Ishikawa (cell line): ENCODE measurements around the gene BICC1.

Experiments
- CEBPB ChIP-seq: IDR thresholded peaks from 2 replicates; pipeline ENCODE4 v1.6.1; 2012
- CREB1 ChIP-seq: IDR thresholded peaks from 2 replicates; pipeline ENCODE4 v1.6.1; 2012; ENCODE audit warnings: low read depth
- EGR1 ChIP-seq: IDR thresholded peaks from 2 replicates; pipeline ENCODE4 v1.6.1; 2012
- EP300 ChIP-seq: IDR thresholded peaks from 2 replicates; pipeline ENCODE4 v1.6.1; 2012; ENCODE audit warnings: borderline replicate concordance
- FOXM1 ChIP-seq: IDR thresholded peaks from 2 replicates; pipeline ENCODE4 v1.6.1; 2012; ENCODE audit warnings: low read depth, borderline replicate concordance
- MAX ChIP-seq: IDR thresholded peaks from 2 replicates; pipeline ENCODE4 v1.6.1; 2012
- NFIC ChIP-seq: IDR thresholded peaks from 2 replicates; pipeline ENCODE4 v1.6.1; 2012
- RAD21 ChIP-seq: IDR thresholded peaks from 2 replicates; pipeline ENCODE4 v1.6.1; 2012; ENCODE audit warnings: low read depth
- REST ChIP-seq: IDR thresholded peaks from 2 replicates; pipeline ENCODE4 v1.6.1; 2012; ENCODE audit warnings: low read depth, mild to moderate bottlenecking
- TAF1 ChIP-seq: IDR thresholded peaks from 2 replicates; pipeline ENCODE4 v1.6.1; 2012; ENCODE audit warnings: low read depth, mild to moderate bottlenecking
- TCF12 ChIP-seq: IDR thresholded peaks from 2 replicates; pipeline ENCODE4 v1.6.1; 2012; ENCODE audit warnings: low read depth
- TEAD4 ChIP-seq: IDR thresholded peaks from 2 replicates; pipeline ENCODE4 v1.6.1; 2012
- USF1 ChIP-seq: IDR thresholded peaks from 2 replicates; pipeline ENCODE4 v1.6.1; 2012
- YY1 ChIP-seq: IDR thresholded peaks from 2 replicates; pipeline ENCODE4 v1.6.1; 2012; ENCODE audit warnings: low read depth
- ZBTB7A ChIP-seq: IDR thresholded peaks from 2 replicates; pipeline ENCODE4 v1.6.1; 2012; ENCODE audit warnings: low read depth

BICC1 gene

GRCh38 chr10:58473976-58474375, 38.7 kb upstream of the BICC1 start:
- TF ChIP-seq FOXM1 (no peak), TCF12 (no peak), EP300 (no peak), YY1 (no peak), REST (no peak), CREB1 (no peak), TAF1 (no peak), EGR1 (no peak), TEAD4 (no peak), ZBTB7A (no peak), RAD21 (no peak), NFIC (no peak), CEBPB (no peak), MAX (no peak)

- TF ChIP-seq ZBTB7A (no peak), YY1 (no peak)
Observed at GRCh38 chr10:58475322-58476277, 37.1 kb upstream of the BICC1 start.

GRCh38 chr10:58477122-58477521, 35.5 kb upstream of the BICC1 start:
- TF ChIP-seq REST (no peak), MAX (no peak), CEBPB (no peak), EGR1 (no peak), NFIC (no peak), ZBTB7A (no peak), TEAD4 (no peak), CREB1 (no peak), USF1 (no peak), TAF1 (no peak), RAD21 (no peak), FOXM1 (no peak), YY1 (no peak), TCF12 (no peak), EP300 (no peak)

- no peak for TF ChIP-seq RAD21
- no peak for TF ChIP-seq FOXM1
- no peak for TF ChIP-seq CREB1
- TF ChIP-seq EP300: no peak
- TF ChIP-seq TCF12: no peak
- TF ChIP-seq TAF1: no peak
- TF ChIP-seq MAX: no peak
- no peak for TF ChIP-seq USF1
- TF ChIP-seq TEAD4: no peak
- no peak for TF ChIP-seq ZBTB7A
- TF ChIP-seq CEBPB: no peak
- no peak for TF ChIP-seq REST
- no peak for TF ChIP-seq YY1
Observed at GRCh38 chr10:58477902-58478301, 34.8 kb upstream of the BICC1 start.
